ENCODE data around the gene ADGRD1. TPM values are rescaled to one million over a fixed set of nuclear protein-coding genes. Genes with fewer than 3 reads are reported as not detected.

The ADGRD1 gene
- total and polyA plus RNA-seq, 8 donors: 25.6 to 167 (median 33.4) TPM

DNA sequence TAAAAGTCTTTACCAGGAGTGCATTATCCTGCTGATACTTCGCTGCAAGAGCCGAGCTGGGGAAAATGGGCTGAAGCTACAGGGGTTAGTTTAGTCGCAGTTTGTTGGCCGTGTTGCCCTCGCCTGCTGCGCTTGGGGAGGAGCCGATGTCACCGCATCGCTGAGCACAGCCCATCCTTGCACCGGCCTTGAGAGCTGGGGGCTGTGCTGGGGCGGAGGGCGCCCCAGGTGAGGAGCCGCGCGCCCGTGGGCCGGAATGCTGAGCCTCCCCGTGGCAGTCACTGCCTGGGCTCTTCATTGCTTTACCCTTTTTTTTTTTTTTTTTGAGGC is 50.0 kb downstream of the ADGRD1 start:
- TF ChIP-seq CTCF (IDR thresholded peaks at IDR 0.05): no peak
- Histone ChIP-seq H3K9me3 (no peaks in the 10 kb centered on the region), H3K27ac (no peak overlapping the region), H3K27me3 (no peaks in the 10 kb centered on the region), H3K4me3 (no peak overlapping the region), H3K36me3 (peaks cover 0 to 13% of the 10 kb centered on the region in 2 donors), H3K4me1 (peaks cover 0 to 6% of the 10 kb centered on the region in 2 donors)
- ATAC-seq: no peak
- no peak for DNase-seq
- intact Hi-C loops (cut with DNase I): no loop called here

- Histone ChIP-seq H3K27me3 (no peaks in the 10 kb centered on the region), H3K4me3 (no peak overlapping the region), H3K36me3 (peaks cover 0 to 13% of the 10 kb centered on the region in 2 donors), H3K4me1 (peaks cover 0 to 6% of the 10 kb centered on the region in 2 donors), H3K27ac (no peak overlapping the region), H3K9me3 (no peaks in the 10 kb centered on the region)
- intact Hi-C loops (cut with DNase I): no loop called here
- no peak for ATAC-seq
- no peak for TF ChIP-seq CTCF (IDR thresholded peaks at IDR 0.05)
- DNase-seq: no peak
These were observed 50.5 kb downstream of the ADGRD1 start for GRCh38 chr12:131004166-131004565.

GRCh38 chr12:131005161-131006035 is 51.7 kb downstream of the ADGRD1 start:
- intact Hi-C loops (cut with DNase I): no loop called here
- H3K36me3 ChIP-seq: peaks cover 0 to 13% of the 10 kb centered on the region in 2 donors
- no peaks in the 10 kb centered on the region for H3K9me3 ChIP-seq
- H3K27ac ChIP-seq: no peak overlapping the region
- DNase-seq: no peak
- H3K4me3 ChIP-seq: no peak overlapping the region
- no peak for TF ChIP-seq CTCF (IDR thresholded peaks at IDR 0.05)
- H3K27me3 ChIP-seq: no peaks in the 10 kb centered on the region
- ATAC-seq: no peak
- peaks cover 0 to 6% of the 10 kb centered on the region in 2 donors for H3K4me1 ChIP-seq

DNA sequence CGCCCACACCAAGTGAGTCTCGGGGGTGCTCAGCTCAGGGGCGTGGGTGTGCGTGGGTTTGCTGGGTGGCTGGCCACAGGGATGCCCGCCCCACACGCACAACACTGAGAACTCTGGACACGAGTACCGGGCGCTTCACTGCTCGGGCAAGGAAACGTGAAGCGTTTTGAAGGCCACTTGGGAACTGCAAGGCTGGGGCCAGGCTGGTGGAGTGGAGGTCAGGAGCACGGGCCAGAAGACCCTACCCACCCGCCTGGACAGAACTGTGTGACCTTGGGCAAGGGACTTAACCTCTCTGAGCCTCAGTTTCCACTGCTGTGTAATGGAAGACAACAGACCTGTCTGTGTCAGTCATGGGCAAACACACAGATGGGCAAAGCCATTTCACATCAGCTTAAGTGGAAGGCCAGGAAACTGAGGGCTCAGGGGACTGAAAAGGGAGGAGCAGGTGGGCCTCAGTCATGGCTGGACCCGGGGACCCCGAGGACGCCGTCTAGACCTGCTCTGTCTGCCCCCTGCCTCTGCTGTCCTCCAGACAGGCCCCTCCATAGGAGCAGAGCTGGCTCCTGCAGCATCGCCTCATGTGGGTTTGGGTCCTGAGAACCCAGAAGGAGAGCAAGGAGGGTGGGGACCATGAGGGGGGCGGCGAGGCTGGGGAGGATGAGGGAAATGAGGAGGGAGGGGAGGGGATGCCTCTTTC is 52.5 kb downstream of the ADGRD1 start:
- H3K4me1 ChIP-seq: peaks cover 0 to 6% of the 10 kb centered on the region in 2 donors
- no peak overlapping the region for H3K4me3 ChIP-seq
- TF ChIP-seq CTCF (IDR thresholded peaks at IDR 0.05): no peak
- H3K9me3 ChIP-seq: no peaks in the 10 kb centered on the region
- ATAC-seq: no peak
- H3K36me3 ChIP-seq: peaks cover 0 to 10% of the 10 kb centered on the region in 2 donors
- H3K27ac ChIP-seq: no peak overlapping the region
- no peaks in the 10 kb centered on the region for H3K27me3 ChIP-seq
- no peak for DNase-seq
- intact Hi-C loops (cut with DNase I): no loop called here

DNA sequence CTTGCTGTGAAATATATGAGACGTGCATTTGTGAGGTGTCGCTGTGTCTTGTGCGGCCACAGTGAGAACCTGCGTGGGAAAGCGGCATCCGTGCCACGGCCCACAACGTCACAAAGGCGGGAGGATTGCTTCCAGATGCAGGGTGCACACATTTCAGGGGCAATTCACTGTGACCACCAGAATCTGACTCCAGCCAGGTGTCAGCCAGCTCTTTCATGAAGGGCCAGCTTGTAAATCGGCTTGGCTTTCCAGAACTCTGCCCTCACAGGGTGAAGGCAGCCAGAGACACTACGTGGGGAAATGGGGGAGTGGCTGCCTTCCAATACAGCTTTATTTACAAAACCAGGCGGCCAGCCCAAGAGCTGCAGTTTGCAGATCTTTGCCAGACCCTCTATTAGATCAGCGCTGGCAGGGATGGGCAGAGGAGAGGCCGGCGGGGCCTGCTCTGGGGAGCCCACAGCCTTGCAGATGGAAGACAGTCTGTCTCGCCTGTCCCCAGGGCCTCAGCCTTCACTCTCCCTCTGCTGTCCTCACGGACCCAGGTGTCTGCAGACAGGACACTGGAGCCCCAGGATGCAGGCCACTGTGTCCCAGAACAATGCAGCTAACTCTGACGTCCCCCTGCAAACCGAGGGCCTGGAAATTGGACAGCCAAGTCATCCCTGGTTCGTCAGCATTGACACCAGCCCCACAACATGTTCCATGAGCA is 53.5 kb downstream of the ADGRD1 start:
- H3K36me3 ChIP-seq: peaks cover 0 to 10% of the 10 kb centered on the region in 2 donors

More for the DNA sequence above, 53.5 kb downstream of the ADGRD1 start:
- H3K27me3 ChIP-seq: no peaks in the 10 kb centered on the region
- no peak overlapping the region for H3K27ac ChIP-seq
- ATAC-seq (no peak), DNase-seq (no peak)
- intact Hi-C loops (cut with DNase I): no loop called here
- no peak overlapping the region for H3K4me3 ChIP-seq
- peaks cover 0 to 6% of the 10 kb centered on the region in 2 donors for H3K4me1 ChIP-seq
- TF ChIP-seq CTCF (IDR thresholded peaks at IDR 0.05): no peak
- no peaks in the 10 kb centered on the region for H3K9me3 ChIP-seq

Data from left lung (tissue), 10 donors.